B cell (primary cell): Measurements from ENCODE around the gene RAD21L1. TPM values are rescaled to one million over a fixed set of nuclear protein-coding genes. Genes with fewer than 3 reads are reported as not detected.

ENCODE experiments used
- ATAC-seq: fragments of 200-7000 bp; cut with Tn5 transposase; one replicate; pipeline ENCODE4 v1.10.0; 2021; ENCODE audit warnings: low read depth, mild to moderate bottlenecking, moderate number of reproducible peaks, moderate library complexity
- CTCF ChIA-PET: fragments of 350-600 bp; sonication (Branson Sonifier 250); formaldehyde crosslinking; loops from one replicate; lab custom pipeline; 2021; ENCODE audit warnings: antibody characterized with exemption, inconsistent platforms; lab: Charles Lee
- POLR2A ChIA-PET: fragments of 350-600 bp; sonication (Branson Sonifier 250); formaldehyde crosslinking; loops from one replicate; lab custom pipeline; 2021; ENCODE audit warnings: antibody characterized with exemption; lab: Charles Lee
- DNase-seq: peaks from one replicate; pipeline ENCODE4 v3.0.0; 2013
- H2AFZ ChIP-seq: 2 replicates; pipeline ENCODE4 v1.6.1; 2012; ENCODE audit warnings: mild to moderate bottlenecking, low read depth, low read length; ENCODE audit not compliant: insufficient read depth, poor library complexity, severe bottlenecking
- H3K27ac ChIP-seq, 2 donors: 1 replicate in 1 of 2; 2 replicates in 1 of 2; pipeline ENCODE4 v1.5.1; 2012 to 2013; ENCODE audit warnings: low read length in 2 of 2, mild to moderate bottlenecking in 2 of 2, moderate library complexity in 1 of 2
- H3K27me3 ChIP-seq, 4 experiments: fragments of 200-600 bp in 1 of 4; sonication (generic) in 1 of 4; replicated peaks in 1 of 4; 1 replicate in 2 of 4; 2 replicates in 2 of 4; pipeline versions ENCODE4 v1.6.1 to v1.7.0; 2013 to 2016; ENCODE audit warnings: low read length in 3 of 4, mild to moderate bottlenecking in 2 of 4, mixed read lengths in 1 of 4, moderate library complexity in 1 of 4; ENCODE audit not compliant: insufficient read depth in 4 of 4, control insufficient read depth in 3 of 4; ENCODE audit errors: control extremely low read depth in 1 of 4
- H3K36me3 ChIP-seq, 2 experiments: replicated peaks in 1 of 2; 1 replicate in 1 of 2; 2 replicates in 1 of 2; pipeline versions ENCODE4 v1.6.1 to v1.7.1; 2013; ENCODE audit warnings: low read length in 1 of 2; ENCODE audit not compliant: insufficient read depth in 2 of 2, control insufficient read depth in 1 of 2; ENCODE audit errors: control extremely low read depth in 1 of 2, extremely low read depth in 1 of 2
- H3K4me1 ChIP-seq, 2 donors: fragments of 200-600 bp in 1 of 2; sonication (generic) in 1 of 2; 1 replicate in 1 of 2; 2 replicates in 1 of 2; pipeline versions ENCODE4 v1.5.1 to v1.6.1; 2013 to 2017; ENCODE audit warnings: low read length in 2 of 2; ENCODE audit not compliant: control insufficient read depth in 2 of 2, insufficient read depth in 2 of 2
- H3K4me2 ChIP-seq: replicated peaks from 2 replicates; pipeline ENCODE3; 2012; ENCODE audit warnings: mild to moderate bottlenecking, low read depth, low read length; ENCODE audit not compliant: poor library complexity, severe bottlenecking
- H3K4me3 ChIP-seq, 5 experiments: fragments of 200-600 bp in 1 of 5; sonication (generic) in 1 of 5; 1 replicate in 3 of 5; 2 replicates in 2 of 5; pipeline versions ENCODE4 v1.5.1 to v1.7.0; 2011 to 2016; ENCODE audit warnings: low read length in 4 of 5, mild to moderate bottlenecking in 4 of 5, low read depth in 2 of 5, control low read depth in 1 of 5, moderate library complexity in 1 of 5; ENCODE audit not compliant: insufficient read depth in 1 of 5; ENCODE audit errors: control extremely low read depth in 1 of 5, extremely low read depth in 1 of 5
- H3K79me2 ChIP-seq: fragments of 200-600 bp; sonication (generic); one replicate; pipeline ENCODE4 v1.6.0; 2016; ENCODE audit warnings: low read length; ENCODE audit not compliant: control insufficient read depth, insufficient read depth
- H3K9ac ChIP-seq: fragments of 200-600 bp; sonication (generic); 2 replicates; pipeline ENCODE4 v1.6.1; 2017; ENCODE audit warnings: mild to moderate bottlenecking, low read length, moderate library complexity
- H3K9me3 ChIP-seq, 3 donors: one replicate each; pipeline versions ENCODE4 v1.6.1 to v1.7.1; 2013; ENCODE audit warnings: low read length in 2 of 3; ENCODE audit not compliant: control insufficient read depth in 2 of 3, insufficient read depth in 1 of 3; ENCODE audit errors: control extremely low read depth in 1 of 3
- H4K20me1 ChIP-seq: 2 replicates; pipeline ENCODE4 v1.6.0; 2012; ENCODE audit warnings: mild to moderate bottlenecking, low read length; ENCODE audit not compliant: insufficient read depth, control insufficient read depth, poor library complexity, severe bottlenecking
- H3K27ac Mint-ChIP-seq: one replicate; pipeline ENCODE4 v1.8.0; 2021; ENCODE audit warnings: mixed read lengths
- H3K27me3 Mint-ChIP-seq: one replicate; pipeline ENCODE4 v1.8.0; 2021; ENCODE audit warnings: mixed read lengths
- H3K4me1 Mint-ChIP-seq: one replicate; pipeline ENCODE4 v1.8.0; 2021; ENCODE audit warnings: mixed read lengths
- H3K4me3 Mint-ChIP-seq: one replicate; pipeline ENCODE4 v1.8.0; 2021; ENCODE audit warnings: mixed read lengths
- H3K9me3 Mint-ChIP-seq: one replicate; pipeline ENCODE4 v1.8.0; 2022; ENCODE audit warnings: mixed read lengths; ENCODE audit not compliant: insufficient read depth
- EZH2 ChIP-seq: IDR thresholded peaks from 2 replicates; pipeline ENCODE4 v1.6.1; 2012; ENCODE audit warnings: borderline replicate concordance, low read depth, mild to moderate bottlenecking, moderate library complexity, low read length; ENCODE audit not compliant: insufficient read depth, poor library complexity, severe bottlenecking
- WGBS: methylation state at CpG from one replicate; pipeline ENCODE4 v1.1.5; 2013; ENCODE audit warnings: missing lambda C conversion rate; ENCODE audit not compliant: insufficient coverage; 5-methylcytosine and 5-hydroxymethylcytosine counted together
- intact Hi-C: fragments of 100-400 bp; cut with micrococcal nuclease; formaldehyde crosslinking; loops from one replicate; pipeline ENCODE4 v1.10.0; 2022
- polyA plus RNA-seq: library from polyadenylated mRNA; depleted of rRNA; stranded (reverse); fragments of >200 nt; gene quantifications from 2 replicates; pipeline ENCODE4 v1.2.3, GENCODE V29; 2012
- total RNA-seq, 2 donors: library from RNA; stranded (reverse); fragments of 120-200 nt in 1 of 2; gene quantifications; 1 replicate in 1 of 2; 2 replicates in 1 of 2; pipeline versions ENCODE4 v1.2.3 to v1.2.4, GENCODE V29; 2013 to 2022
- TF ChIP-seq, protein P1 (sequence below): fragments of 200-600 bp; IDR thresholded peaks from one replicate; pipeline ENCODE4 v1.8.0; 2022; ENCODE audit warnings: antibody characterized with exemption, mild to moderate bottlenecking

RAD21L1 gene
- total and polyA plus RNA-seq, 2 donors (not counting 1 experiment from before 2014, with no cell fraction given): not detected

DNA sequence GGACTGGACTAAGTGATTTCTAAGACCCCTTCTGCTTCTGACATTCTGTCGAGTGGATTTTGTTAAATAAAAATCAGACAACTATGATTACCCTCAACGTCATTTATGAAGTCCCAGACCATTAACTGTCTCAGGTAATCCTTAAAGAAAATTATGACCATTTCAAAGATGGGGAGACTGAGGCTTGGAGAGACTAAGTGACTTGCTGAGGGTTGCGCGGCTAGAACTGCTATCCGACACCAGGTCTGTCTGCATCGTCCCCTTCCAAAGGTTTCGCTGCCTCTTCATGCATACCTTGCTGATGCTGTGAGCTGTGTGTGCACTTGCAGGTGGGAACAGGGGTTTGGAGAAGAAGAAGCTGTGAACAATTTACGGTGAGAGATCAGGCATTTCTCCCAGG lies 43.4 kb downstream of the RAD21L1 start:
- Mint-ChIP-seq H3K4me1 (peaks cover 13% of the 10 kb centered on the region), H3K9me3 (no peaks in the 10 kb centered on the region)

DNA sequence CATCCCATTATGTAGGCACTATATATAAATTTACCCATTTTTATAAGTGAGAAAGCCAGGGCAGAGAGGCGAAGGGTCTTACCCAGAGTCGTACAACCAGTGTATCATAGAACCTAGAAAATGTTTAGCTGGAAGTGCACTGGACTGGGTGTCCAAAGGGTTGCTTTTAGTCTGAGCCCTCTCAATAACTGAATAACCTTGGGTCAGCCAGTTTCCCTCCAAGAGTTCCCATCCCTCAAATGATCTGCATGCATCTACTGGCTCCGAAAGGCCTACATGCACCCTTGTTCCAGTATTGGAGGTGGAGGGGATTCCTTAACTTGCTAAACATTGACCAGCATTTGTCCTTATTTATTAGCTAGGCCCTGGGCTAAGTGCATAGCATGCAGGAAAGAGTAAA lies 44.0 kb downstream of the RAD21L1 start:
- Mint-ChIP-seq H3K27me3 (peaks cover 3% of the 10 kb centered on the region), H3K27ac (no peak overlapping the region), H3K9me3 (no peaks in the 10 kb centered on the region), H3K4me3 (no peak overlapping the region), H3K4me1 (peaks cover 13% of the 10 kb centered on the region)
- intact Hi-C loops: loop anchor here (5.0 kb wide), 1 partner anchor 153 kb away; the partner anchor contains the start of gene PSMF1
- Histone ChIP-seq H3K9me3 (no peaks in the 10 kb centered on the region), H3K79me2 (no peaks in the 10 kb centered on the region), H3K36me3 (no peaks in the 10 kb centered on the region), H2AFZ (no peak overlapping the region), H3K4me2 (no peak overlapping the region), H3K9ac (no peak overlapping the region), H4K20me1 (no peaks in the 10 kb centered on the region), H3K27ac (no peak overlapping the region), H3K4me1 (peaks cover 9 to 15% of the 10 kb centered on the region in 2 donors), H3K27me3 (peaks cover 0 to 6% (median 0%) of the 10 kb centered on the region in 4 experiments), H3K4me3 (no peak overlapping the region)
- CTCF ChIA-PET: no interaction called here
- TF ChIP-seq, protein P1, sequence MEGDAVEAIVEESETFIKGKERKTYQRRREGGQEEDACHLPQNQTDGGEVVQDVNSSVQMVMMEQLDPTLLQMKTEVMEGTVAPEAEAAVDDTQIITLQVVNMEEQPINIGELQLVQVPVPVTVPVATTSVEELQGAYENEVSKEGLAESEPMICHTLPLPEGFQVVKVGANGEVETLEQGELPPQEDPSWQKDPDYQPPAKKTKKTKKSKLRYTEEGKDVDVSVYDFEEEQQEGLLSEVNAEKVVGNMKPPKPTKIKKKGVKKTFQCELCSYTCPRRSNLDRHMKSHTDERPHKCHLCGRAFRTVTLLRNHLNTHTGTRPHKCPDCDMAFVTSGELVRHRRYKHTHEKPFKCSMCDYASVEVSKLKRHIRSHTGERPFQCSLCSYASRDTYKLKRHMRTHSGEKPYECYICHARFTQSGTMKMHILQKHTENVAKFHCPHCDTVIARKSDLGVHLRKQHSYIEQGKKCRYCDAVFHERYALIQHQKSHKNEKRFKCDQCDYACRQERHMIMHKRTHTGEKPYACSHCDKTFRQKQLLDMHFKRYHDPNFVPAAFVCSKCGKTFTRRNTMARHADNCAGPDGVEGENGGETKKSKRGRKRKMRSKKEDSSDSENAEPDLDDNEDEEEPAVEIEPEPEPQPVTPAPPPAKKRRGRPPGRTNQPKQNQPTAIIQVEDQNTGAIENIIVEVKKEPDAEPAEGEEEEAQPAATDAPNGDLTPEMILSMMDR: no peak
- no peak for TF ChIP-seq EZH2
- DNase-seq (no peak), ATAC-seq (no peak)
- WGBS: 100% methylated on average over 2 of the region's 3 CpGs
- POLR2A ChIA-PET: no interaction called here

More for the DNA sequence above, 43.4 kb downstream of the RAD21L1 start:
- no peaks in the 10 kb centered on the region for H3K9me3 ChIP-seq
- H3K27me3 Mint-ChIP-seq: peaks cover 3% of the 10 kb centered on the region
- TF ChIP-seq EZH2: no peak
- TF ChIP-seq, protein P1: no peak
- H3K27me3 ChIP-seq: peaks cover 0 to 6% (median 0%) of the 10 kb centered on the region in 4 experiments
- H2AFZ ChIP-seq: no peak overlapping the region
- no peaks in the 10 kb centered on the region for H4K20me1 ChIP-seq
- peaks cover 9 to 15% of the 10 kb centered on the region in 2 donors for H3K4me1 ChIP-seq
- H3K27ac ChIP-seq: no peak overlapping the region
- CTCF ChIA-PET: no interaction called here
- no peak overlapping the region for H3K27ac Mint-ChIP-seq
- H3K4me2 ChIP-seq: no peak overlapping the region
- H3K36me3 ChIP-seq: no peaks in the 10 kb centered on the region
- ATAC-seq (no peak), DNase-seq (no peak)
- 99% methylated on average over 6 of the region's 8 CpGs for WGBS
- no peak overlapping the region for H3K4me3 ChIP-seq
- POLR2A ChIA-PET: no interaction called here
- no peak overlapping the region for H3K9ac ChIP-seq
- H3K4me3 Mint-ChIP-seq: no peak overlapping the region
- H3K79me2 ChIP-seq: no peaks in the 10 kb centered on the region
- intact Hi-C loops: loop anchor here (5.0 kb wide), 1 partner anchor 152 kb away; the partner anchor contains the start of gene PSMF1
